Measurements from ENCODE around the gene HOGA1.

- TF ChIP-seq CTCF (IDR thresholded peaks at IDR 0.05) (no peak), POLR2A (IDR thresholded peaks at IDR 0.05) (no peak)
Measured at GRCh38 chr10:97574374-97575126, 9.6 kb upstream of the HOGA1 start.

All from Peyer's patch (tissue), 4 donors.